Mesendoderm (in vitro differentiated cells): ENCODE measurements around the gene ENDOU.
A peak's percentile ranks its signal among the peaks of the same experiment; 100 is the strongest.

ENCODE experiments used
- DNase-seq: peaks from one replicate; pipeline ENCODE4 v3.0.0; 2013
- H2AK5ac ChIP-seq: 2 replicates; pipeline ENCODE4 v1.6.1; 2013; ENCODE audit warnings: low read length, inconsistent platforms
- H2BK120ac ChIP-seq: 2 replicates; pipeline ENCODE4 v1.6.1; 2013; ENCODE audit warnings: low read depth, mild to moderate bottlenecking, low read length, moderate library complexity, mixed read lengths
- H2BK15ac ChIP-seq: replicated peaks from 2 replicates; pipeline ENCODE4 v1.6.1; 2013; ENCODE audit warnings: low read depth, mild to moderate bottlenecking, moderate library complexity
- H2BK5ac ChIP-seq: 2 replicates; pipeline ENCODE4 v1.6.1; 2013; ENCODE audit warnings: low read length, inconsistent platforms
- H3K18ac ChIP-seq: 2 replicates; pipeline ENCODE4 v1.6.1; 2013; ENCODE audit warnings: mild to moderate bottlenecking, low read length, mixed read lengths
- H3K23ac ChIP-seq: one replicate; pipeline ENCODE4 v1.6.1; 2013; ENCODE audit warnings: low read length
- H3K27ac ChIP-seq: 2 replicates; pipeline ENCODE4 v1.5.1; 2013; ENCODE audit warnings: low read depth, mild to moderate bottlenecking, inconsistent platforms, low read length, moderate library complexity
- H3K27me3 ChIP-seq: 2 replicates; pipeline ENCODE4 v1.6.1; 2013; ENCODE audit warnings: low read length, control low read depth, mild to moderate bottlenecking, inconsistent platforms; ENCODE audit not compliant: insufficient read depth, poor library complexity
- H3K36me3 ChIP-seq: 2 replicates; pipeline ENCODE4 v1.6.1; 2013; ENCODE audit warnings: low read length, inconsistent platforms; ENCODE audit not compliant: control insufficient read depth, insufficient read depth
- H3K4ac ChIP-seq: one replicate; pipeline ENCODE4 v1.6.1; 2013; ENCODE audit warnings: low read depth, mild to moderate bottlenecking, low read length, moderate library complexity
- H3K4me1 ChIP-seq: 2 replicates; pipeline ENCODE4 v1.6.1; 2013; ENCODE audit warnings: low read depth, low read length, inconsistent platforms; ENCODE audit not compliant: control insufficient read depth
- H3K4me2 ChIP-seq: 2 replicates; pipeline ENCODE4 v1.6.1; 2013; ENCODE audit warnings: low read length
- H3K4me3 ChIP-seq: 2 replicates; pipeline ENCODE4 v1.5.1; 2013; ENCODE audit warnings: mild to moderate bottlenecking, low read length
- H3K56ac ChIP-seq: one replicate; pipeline ENCODE4 v1.6.1; 2013; ENCODE audit warnings: low read length
- H3K79me1 ChIP-seq: 2 replicates; pipeline ENCODE4 v1.6.1; 2013; ENCODE audit warnings: low read length, inconsistent platforms
- H3K79me2 ChIP-seq: 2 replicates; pipeline ENCODE4 v1.6.1; 2013; ENCODE audit warnings: mild to moderate bottlenecking, low read length; ENCODE audit not compliant: control insufficient read depth, insufficient read depth
- H3K9ac ChIP-seq: 2 replicates; pipeline ENCODE4 v1.6.1; 2013; ENCODE audit warnings: low read length, inconsistent platforms
- H4K5ac ChIP-seq: one replicate; pipeline ENCODE4 v1.6.1; 2013; ENCODE audit warnings: low read length
- H4K8ac ChIP-seq: one replicate; pipeline ENCODE4 v1.6.1; 2013; ENCODE audit warnings: low read depth, mild to moderate bottlenecking, control low read depth, low read length, moderate library complexity
- WGBS: extraction: QIAGEN DNeasy Blood & Tissue Kit; methylation state at CpG from one replicate; pipeline ENCODE4 v1.1.7; 2013; ENCODE audit warnings: low lambda C conversion rate, missing lambda C conversion rate; ENCODE audit not compliant: insufficient coverage; ENCODE audit errors: extremely low coverage; 5-methylcytosine and 5-hydroxymethylcytosine counted together

Gene ENDOU

GRCh38 chr12:47735649-47736048 is 10.4 kb upstream of the ENDOU start:
- Histone ChIP-seq H2BK120ac (no peak overlapping the region), H3K9ac (no peak overlapping the region), H3K4me2 (no peak overlapping the region), H2BK15ac (no peak overlapping the region), H3K23ac (no peak overlapping the region), H2BK5ac (no peak overlapping the region), H3K56ac (no peak overlapping the region), H3K79me1 (no peaks in the 10 kb centered on the region), H3K36me3 (no peaks in the 10 kb centered on the region), H3K79me2 (no peaks in the 10 kb centered on the region), H4K8ac (no peak overlapping the region), H2AK5ac (no peak overlapping the region), H3K18ac (no peak overlapping the region), H3K27me3 (no peaks in the 10 kb centered on the region), H3K4me1 (peaks cover 6% of the 10 kb centered on the region), H3K27ac (no peak overlapping the region), H4K5ac (no peak overlapping the region), H3K4ac (no peak overlapping the region), H3K4me3 (no peak overlapping the region)
- DNase-seq = no peak
- no CpG with 5 or more reads among the region's 11 CpGs for WGBS

GRCh38 chr12:47734725-47735480 is 9.6 kb upstream of the ENDOU start:
- peak overlapping the region; percentile 24 for H3K23ac ChIP-seq
- no peaks in the 10 kb centered on the region for H3K27me3 ChIP-seq
- no peak overlapping the region for H2AK5ac ChIP-seq
- H3K4me1 ChIP-seq = peaks cover 6% of the 10 kb centered on the region
- H4K5ac ChIP-seq = no peak overlapping the region
- DNase-seq = peak; percentile 44
- H2BK120ac ChIP-seq = no peak overlapping the region
- no peak overlapping the region for H3K4me3 ChIP-seq
- no peaks in the 10 kb centered on the region for H3K79me1 ChIP-seq
- no peak overlapping the region for H3K4ac ChIP-seq
- H3K36me3 ChIP-seq = no peaks in the 10 kb centered on the region
- H3K27ac ChIP-seq = no peak overlapping the region
- no peak overlapping the region for H2BK5ac ChIP-seq
- H3K18ac ChIP-seq = no peak overlapping the region
- H3K4me2 ChIP-seq = no peak overlapping the region
- no CpG with 5 or more reads among the region's 12 CpGs for WGBS
- no peak overlapping the region for H2BK15ac ChIP-seq
- peak overlapping the region; percentile 76 for H3K56ac ChIP-seq
- H4K8ac ChIP-seq = no peak overlapping the region
- H3K9ac ChIP-seq = peak overlapping the region; percentile 4
- no peaks in the 10 kb centered on the region for H3K79me2 ChIP-seq

GRCh38 chr12:47733142-47733541 is 7.9 kb upstream of the ENDOU start:
- Histone ChIP-seq H3K4me2 (no peak overlapping the region), H4K8ac (no peak overlapping the region), H4K5ac (no peak overlapping the region), H3K36me3 (no peaks in the 10 kb centered on the region), H3K4me1 (peaks cover 6% of the 10 kb centered on the region), H3K27ac (no peak overlapping the region), H3K56ac (no peak overlapping the region), H3K23ac (no peak overlapping the region), H3K4me3 (no peak overlapping the region), H2AK5ac (no peak overlapping the region), H3K79me1 (no peaks in the 10 kb centered on the region), H2BK120ac (no peak overlapping the region), H3K27me3 (no peaks in the 10 kb centered on the region), H3K9ac (no peak overlapping the region), H3K18ac (no peak overlapping the region), H3K79me2 (no peaks in the 10 kb centered on the region), H3K4ac (no peak overlapping the region), H2BK15ac (no peak overlapping the region), H2BK5ac (no peak overlapping the region)
- no CpG with 5 or more reads among the region's 4 CpGs for WGBS
- DNase-seq = no peak

GRCh38 chr12:47732504-47732903 is 7.2 kb upstream of the ENDOU start:
- Histone ChIP-seq H4K5ac (no peak overlapping the region), H2BK120ac (no peak overlapping the region), H3K56ac (no peak overlapping the region), H3K36me3 (no peaks in the 10 kb centered on the region), H4K8ac (no peak overlapping the region), H3K4me1 (peaks cover 6% of the 10 kb centered on the region), H2AK5ac (no peak overlapping the region), H3K18ac (no peak overlapping the region), H3K4ac (no peak overlapping the region), H3K4me2 (no peak overlapping the region), H3K4me3 (no peak overlapping the region), H3K9ac (no peak overlapping the region), H3K79me1 (no peaks in the 10 kb centered on the region), H3K23ac (no peak overlapping the region), H2BK15ac (no peak overlapping the region), H3K79me2 (no peaks in the 10 kb centered on the region), H3K27me3 (no peaks in the 10 kb centered on the region), H2BK5ac (no peak overlapping the region), H3K27ac (no peak overlapping the region)
- DNase-seq = no peak
- no CpG with 5 or more reads among the region's 2 CpGs for WGBS

- no peak overlapping the region for H4K5ac ChIP-seq
- H3K56ac ChIP-seq = no peak overlapping the region
- no peaks in the 10 kb centered on the region for H3K79me1 ChIP-seq
- no peak overlapping the region for H2AK5ac ChIP-seq
- H3K4me3 ChIP-seq = no peak overlapping the region
- H3K9ac ChIP-seq = no peak overlapping the region
- H4K8ac ChIP-seq = no peak overlapping the region
- H3K27me3 ChIP-seq = no peaks in the 10 kb centered on the region
- H3K36me3 ChIP-seq = no peaks in the 10 kb centered on the region
- H2BK5ac ChIP-seq = no peak overlapping the region
- no peak for DNase-seq
- no peak overlapping the region for H3K4me2 ChIP-seq
- H3K4me1 ChIP-seq = peaks cover 6% of the 10 kb centered on the region
- H3K18ac ChIP-seq = no peak overlapping the region
- WGBS = no CpG with 5 or more reads among the region's 5 CpGs
- H2BK15ac ChIP-seq = no peak overlapping the region
- H3K23ac ChIP-seq = no peak overlapping the region
- no peak overlapping the region for H3K27ac ChIP-seq
- no peaks in the 10 kb centered on the region for H3K79me2 ChIP-seq
- H2BK120ac ChIP-seq = no peak overlapping the region
- no peak overlapping the region for H3K4ac ChIP-seq
These were observed 6.4 kb upstream of the ENDOU start for GRCh38 chr12:47731723-47732122.

GRCh38 chr12:47730341-47730744 is 5.1 kb upstream of the ENDOU start:
- no peaks in the 10 kb centered on the region for H3K79me1 ChIP-seq
- H3K23ac ChIP-seq = no peak overlapping the region
- peaks cover 6% of the 10 kb centered on the region for H3K4me1 ChIP-seq
- no peak overlapping the region for H3K4me2 ChIP-seq
- H3K4ac ChIP-seq = no peak overlapping the region
- H3K4me3 ChIP-seq = no peak overlapping the region
- no peak overlapping the region for H4K8ac ChIP-seq
- WGBS = no CpG with 5 or more reads among the region's 8 CpGs
- H3K36me3 ChIP-seq = no peaks in the 10 kb centered on the region
- no peak for DNase-seq
- H3K79me2 ChIP-seq = no peaks in the 10 kb centered on the region
- no peak overlapping the region for H2BK15ac ChIP-seq
- no peak overlapping the region for H3K27ac ChIP-seq
- H2AK5ac ChIP-seq = no peak overlapping the region
- no peak overlapping the region for H3K18ac ChIP-seq
- no peak overlapping the region for H3K56ac ChIP-seq
- no peak overlapping the region for H3K9ac ChIP-seq
- no peaks in the 10 kb centered on the region for H3K27me3 ChIP-seq
- no peak overlapping the region for H4K5ac ChIP-seq
- H2BK120ac ChIP-seq = no peak overlapping the region
- H2BK5ac ChIP-seq = no peak overlapping the region
